ENCODE measurements around the gene DLG2. TPM values are rescaled to one million over a fixed set of nuclear protein-coding genes. Genes with fewer than 3 reads are reported as not detected.

DLG2 gene
- total and polyA plus RNA-seq, 2 donors (not counting 3 experiments of a cell fraction or from before 2014, with no cell fraction given): 0.15 to 1.1 TPM

- no peak overlapping the region for H3K4me3 ChIP-seq (replicated peaks in 1 of 3; ENCODE audit: insufficient read depth in 1 of 3, low read depth in 1 of 3, low read length in 3 of 3)
- H3K9me1 ChIP-seq (replicated peaks; ENCODE audit: control insufficient read depth, extremely low read depth, insufficient read depth, low read length): no peaks in the 10 kb centered on the region
- ChIA-PET POLR2A (no interaction called here), CTCF (no interaction called here)
- H2AFZ ChIP-seq (ENCODE audit: low read depth, low read length): no peak overlapping the region
- H3K4me1 ChIP-seq (ENCODE audit: control insufficient read depth, extremely low read depth, insufficient read depth, low read length): no peaks in the 10 kb centered on the region
- H3K9me3 ChIP-seq (replicated peaks; ENCODE audit: control insufficient read depth, insufficient read depth, low read length): no peaks in the 10 kb centered on the region
- DNase-seq (ENCODE audit: low read depth, low spot score) (no peak), FAIRE-seq (no peak)
- no peaks in the 10 kb centered on the region for H3K27me3 ChIP-seq (ENCODE audit: control insufficient read depth in 2 of 2, insufficient read depth in 2 of 2, low read length in 2 of 2)
- H3K79me2 ChIP-seq (ENCODE audit: control insufficient read depth, insufficient read depth, low read length): no peaks in the 10 kb centered on the region
- H4K20me1 ChIP-seq (replicated peaks; ENCODE audit: control insufficient read depth, extremely low read depth, insufficient read depth, low read length): no peaks in the 10 kb centered on the region
- H3K27ac ChIP-seq (ENCODE audit: insufficient read depth, low read depth, low read length): no peak overlapping the region
- intact Hi-C loops (cut with micrococcal nuclease) (no loop called here), dilution Hi-C loops (cut with MboI; ENCODE audit: extremely low pct_ligation_motif_present, low sequenced_read_pairs) (no loop called here)
- BruUV-seq (replicated peaks): no TSS peak
- no peak overlapping the region for H3K4me2 ChIP-seq (ENCODE audit: insufficient read depth, low read length)
- no peaks in the 10 kb centered on the region for H3K36me3 ChIP-seq (ENCODE audit: control insufficient read depth in 2 of 2, extremely low read depth in 1 of 2, insufficient read depth in 2 of 2, low read length in 2 of 2)
- H3K9ac ChIP-seq (replicated peaks; ENCODE audit: extremely low read depth, insufficient read depth, low read length): no peak overlapping the region
- TF ChIP-seq GATA2 (IDR thresholded peaks at IDR 0.05; ENCODE audit: insufficient read depth, insufficient read length, low read depth, low read length) (no peak), CTCF (IDR thresholded peaks at IDR 0.05; ENCODE audit: extremely low read depth in 1 of 2, insufficient read depth in 1 of 2, low read depth in 1 of 2, low read length in 2 of 2) (no peak), MYC (IDR thresholded peaks at IDR 0.05; ENCODE audit: low read depth, low read length) (no peak), MAX (IDR thresholded peaks at IDR 0.05; ENCODE audit: insufficient read depth, insufficient read length) (no peak), POLR2AphosphoS5 (IDR thresholded peaks at IDR 0.05; ENCODE audit: insufficient read depth, low read depth, low read length) (no peak), POLR2A (IDR thresholded peaks at IDR 0.05; ENCODE audit: low read depth, low read length) (no peak), FOS (IDR thresholded peaks at IDR 0.05; ENCODE audit: borderline replicate concordance, insufficient read depth, low read length) (no peak), JUN (IDR thresholded peaks at IDR 0.05; ENCODE audit: borderline replicate concordance, insufficient read depth, insufficient read length, low read depth) (no peak), EZH2 (IDR thresholded peaks at IDR 0.05; ENCODE audit: borderline replicate concordance, low read depth, low read length, severe bottlenecking) (no peak)
Observed at GRCh38 chr11:84144531-84144930, 1482.6 kb downstream of the DLG2 start.
